GM10266 (cell line): ENCODE data around the gene BMPR1B.
A peak's percentile ranks its signal among the peaks of the same experiment; 100 is the strongest.

Experiments used
- DNase-seq: peaks from one replicate; pipeline ENCODE4 v3.0.0; 2012; ENCODE audit errors: extremely low spot score
- CTCF ChIP-seq: IDR thresholded peaks from 2 replicates; pipeline ENCODE4 v1.5.1; 2012; ENCODE audit warnings: mild to moderate bottlenecking, low read depth; ENCODE audit not compliant: control insufficient read depth, insufficient read depth; ENCODE audit errors: missing control alignments

BMPR1B gene

GRCh38 chr4:95087657-95088455, 330.1 kb downstream of the BMPR1B start:
- no peak for DNase-seq
- no peak for TF ChIP-seq CTCF

- TF ChIP-seq CTCF = no peak
- DNase-seq = no peak
Observed at GRCh38 chr4:95091272-95091671, 333.5 kb downstream of the BMPR1B start.

- no peak for TF ChIP-seq CTCF
- DNase-seq = no peak
Observed at GRCh38 chr4:95092766-95093165, 335.0 kb downstream of the BMPR1B start.

- no peak for TF ChIP-seq CTCF
- no peak for DNase-seq
Observed at GRCh38 chr4:95093460-95093859, 335.7 kb downstream of the BMPR1B start.

- DNase-seq = no peak
- TF ChIP-seq CTCF = no peak
Observed at GRCh38 chr4:95093936-95094929, 336.5 kb downstream of the BMPR1B start.

GRCh38 chr4:95095348-95095974, 337.7 kb downstream of the BMPR1B start:
- DNase-seq = no peak
- TF ChIP-seq CTCF = peak; percentile 25
